Measurements from ENCODE around the gene FAM78B. TPM values are rescaled to one million over a fixed set of nuclear protein-coding genes. Genes with fewer than 3 reads are reported as not detected.

FAM78B gene
- total and polyA plus RNA-seq, 2 of the 8 experiments (the other 6 are each of a cell fraction or from before 2014, with no cell fraction given), result 2.3 to 3.6 TPM

DNA sequence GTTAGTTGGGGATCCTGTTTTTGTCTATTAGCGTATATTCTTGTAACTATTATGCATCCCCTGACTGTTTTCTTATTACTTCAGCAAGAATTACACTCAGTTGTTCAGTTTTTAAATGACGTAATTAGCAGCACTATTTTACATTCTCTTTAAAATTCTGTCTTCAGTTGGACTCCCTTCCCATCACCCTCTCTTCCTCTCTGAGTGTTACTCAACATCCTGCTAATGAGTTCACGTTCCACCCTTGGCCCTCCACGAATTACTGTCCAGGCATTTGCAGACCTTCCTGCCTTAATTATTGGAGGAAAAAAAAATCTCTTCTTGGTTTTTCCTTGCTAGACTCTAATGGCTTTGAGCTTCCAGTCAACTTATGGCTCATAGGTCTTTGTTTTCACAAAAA is 23.6 kb upstream of the FAM78B start:
- no peak overlapping the region for H4K91ac ChIP-seq (replicated peaks; ENCODE audit: insufficient read length, low read length)
- H2BK5ac ChIP-seq (ENCODE audit: low read depth, low read length), result no peak overlapping the region
- WGBS, 2 experiments (ENCODE audit: extremely low coverage in 1 of 2, insufficient coverage in 1 of 2, insufficient read length in 1 of 2, insufficient replicate concordance in 2 of 2, low coverage in 1 of 2, low lambda C conversion rate in 2 of 2, missing lambda C conversion rate in 1 of 2), result 89% methylated on average over 4 of the region's 4 CpGs; no CpG with 5 or more reads in 1 of the 2 experiments
- ChIA-PET POLR2A (ENCODE audit: partially characterized antibody) (no interaction called here), CTCF (ENCODE audit: partially characterized antibody) (interaction anchor here (1.3 kb wide), 1 partner anchor 49 kb away, joined by 3 read pairs; no protein-coding TSS in a partner anchor)
- no peaks in the 10 kb centered on the region for H3K79me2 ChIP-seq (ENCODE audit: control insufficient read depth in 1 of 2, insufficient read depth in 2 of 2, low read length in 2 of 2)
- H3K79me1 ChIP-seq (ENCODE audit: low read depth, low read length), result no peaks in the 10 kb centered on the region
- no peak overlapping the region for H2BK12ac ChIP-seq (ENCODE audit: low read depth, low read length)
- no peak overlapping the region for H2BK20ac ChIP-seq (ENCODE audit: low read length)
- H2BK120ac ChIP-seq (replicated peaks; ENCODE audit: low read depth, low read length), result no peak overlapping the region
- no peak overlapping the region for H3K23ac ChIP-seq (ENCODE audit: insufficient read length)
- no peak overlapping the region for H3K14ac ChIP-seq (ENCODE audit: insufficient read length)
- peaks cover 0 to 2% (median 0%) of the 10 kb centered on the region in 4 experiments; a peak in 1 of 7 replicates for H3K4me1 ChIP-seq (replicated peaks in 1 of 4; ENCODE audit: control insufficient read depth in 3 of 4, insufficient read depth in 4 of 4, low read length in 3 of 4)
- DNase-seq (ENCODE audit: low read depth in 1 of 2, low spot score in 2 of 2), result no peak
- no peak overlapping the region for H2AFZ ChIP-seq (ENCODE audit: low read length)
- no peak overlapping the region for H3K18ac ChIP-seq (ENCODE audit: extremely low read depth, low read length)
- no peak overlapping the region for H3K4me3 ChIP-seq (ENCODE audit: extremely low read depth in 1 of 4, insufficient read depth in 2 of 4, low read depth in 3 of 4, low read length in 4 of 4)
- no peak overlapping the region for H4K8ac ChIP-seq (ENCODE audit: extremely low read depth, insufficient read depth, low read length)
- no peaks in the 10 kb centered on the region for H3K36me3 ChIP-seq (ENCODE audit: control insufficient read depth in 2 of 4, insufficient read depth in 4 of 4, low read length in 3 of 4)
- no peak overlapping the region for H4K5ac ChIP-seq (ENCODE audit: insufficient read length, low read depth, low read length)
- H2BK15ac ChIP-seq (ENCODE audit: low read length), result no peak overlapping the region
- no peak for FAIRE-seq
- no peaks in the 10 kb centered on the region for H3K23me2 ChIP-seq (ENCODE audit: low read depth, low read length)
- no peaks in the 10 kb centered on the region for H3K9me3 ChIP-seq (ENCODE audit: insufficient read depth in 2 of 2, low read depth in 1 of 2, low read length in 1 of 2)
- H2AK5ac ChIP-seq (ENCODE audit: low read depth, low read length), result no peak overlapping the region
- H3K27me3 ChIP-seq (replicated peaks in 1 of 4; ENCODE audit: control insufficient read depth in 3 of 4, extremely low read depth in 1 of 4, insufficient read depth in 3 of 4, low read length in 3 of 4), result no peaks in the 10 kb centered on the region
- no peaks in the 10 kb centered on the region for H4K20me1 ChIP-seq (replicated peaks in 1 of 2; ENCODE audit: control insufficient read depth in 1 of 2, insufficient read depth in 2 of 2, low read length in 2 of 2)
- H3K27ac ChIP-seq (ENCODE audit: low read depth, low read length), result no peak overlapping the region
- no peak overlapping the region for H3K56ac ChIP-seq (replicated peaks; ENCODE audit: insufficient read length, low read depth, low read length)
- no peak overlapping the region for H3K4ac ChIP-seq (replicated peaks; ENCODE audit: insufficient read length, low read depth, low read length)
- no peak overlapping the region for H3K4me2 ChIP-seq (ENCODE audit: insufficient read depth in 1 of 2, low read depth in 2 of 2, low read length in 2 of 2)
- no peak overlapping the region for H3K9ac ChIP-seq (replicated peaks in 1 of 4; ENCODE audit: extremely low read depth in 1 of 4, low read depth in 3 of 4, low read length in 3 of 4)
- TF ChIP-seq JUND (IDR thresholded peaks at IDR 0.05; ENCODE audit: low read length) (no peak), SP1 (IDR thresholded peaks at IDR 0.05; ENCODE audit: low read depth, low read length) (no peak), RXRA (IDR thresholded peaks at IDR 0.05; ENCODE audit: insufficient read depth, low read depth, low read length) (no peak), POLR2AphosphoS5 (IDR thresholded peaks at IDR 0.05; ENCODE audit: low read depth, low read length) (no peak), CTBP2 (IDR thresholded peaks at IDR 0.05; ENCODE audit: borderline replicate concordance, insufficient read depth, insufficient read length, low read length) (no peak), RAD21 (IDR thresholded peaks at IDR 0.05 in 1 of 2, conservative IDR thresholded peaks at IDR 0.05 in 1 of 2; ENCODE audit: low read depth in 2 of 2, low read length in 2 of 2) (no peak), BRCA1 (IDR thresholded peaks at IDR 0.05; ENCODE audit: low read depth, low read length) (no peak), SRF (IDR thresholded peaks at IDR 0.05; ENCODE audit: low read depth, low read length) (no peak), SIX5 (IDR thresholded peaks at IDR 0.05; ENCODE audit: low read depth, low read length) (no peak), ZNF274 (IDR thresholded peaks at IDR 0.05; ENCODE audit: borderline replicate concordance, extremely low read depth, low read length) (no peak), RBBP5 (IDR thresholded peaks at IDR 0.05; ENCODE audit: borderline replicate concordance, low read depth, low read length) (no peak), CHD2 (IDR thresholded peaks at IDR 0.05; ENCODE audit: low read length) (no peak), ASH2L (IDR thresholded peaks at IDR 0.05; ENCODE audit: low read length) (no peak)
- TF ChIP-seq, protein P1, sequence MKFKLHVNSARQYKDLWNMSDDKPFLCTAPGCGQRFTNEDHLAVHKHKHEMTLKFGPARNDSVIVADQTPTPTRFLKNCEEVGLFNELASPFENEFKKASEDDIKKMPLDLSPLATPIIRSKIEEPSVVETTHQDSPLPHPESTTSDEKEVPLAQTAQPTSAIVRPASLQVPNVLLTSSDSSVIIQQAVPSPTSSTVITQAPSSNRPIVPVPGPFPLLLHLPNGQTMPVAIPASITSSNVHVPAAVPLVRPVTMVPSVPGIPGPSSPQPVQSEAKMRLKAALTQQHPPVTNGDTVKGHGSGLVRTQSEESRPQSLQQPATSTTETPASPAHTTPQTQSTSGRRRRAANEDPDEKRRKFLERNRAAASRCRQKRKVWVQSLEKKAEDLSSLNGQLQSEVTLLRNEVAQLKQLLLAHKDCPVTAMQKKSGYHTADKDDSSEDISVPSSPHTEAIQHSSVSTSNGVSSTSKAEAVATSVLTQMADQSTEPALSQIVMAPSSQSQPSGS (IDR thresholded peaks at IDR 0.05; ENCODE audit: low read length), result no peak
